ENCODE data around the gene MAP3K15. TPM values are rescaled to one million over a fixed set of nuclear protein-coding genes. Genes with fewer than 3 reads are reported as not detected.

The MAP3K15 gene
- total RNA-seq, 1 experiment from 2014 or later, result 3.8 TPM

DNA sequence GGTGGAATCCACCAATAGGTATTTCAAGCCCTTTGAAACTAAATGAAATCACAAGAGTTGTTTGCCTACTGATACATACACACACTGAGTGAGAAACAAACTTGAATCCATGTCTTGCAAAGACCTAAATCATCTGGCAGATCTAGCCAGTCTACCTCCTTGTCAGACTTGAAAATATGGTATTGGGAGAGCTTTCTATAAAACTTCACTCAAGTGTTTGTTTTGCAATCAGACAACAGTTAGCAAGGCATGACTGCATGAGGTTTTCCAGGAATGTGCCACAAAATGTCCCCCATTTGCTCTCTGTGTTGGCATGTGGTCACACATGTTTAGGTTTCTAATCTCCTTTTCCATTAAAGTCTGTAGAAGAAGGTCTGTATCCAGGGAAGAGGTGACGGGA, 52.4 kb downstream of the MAP3K15 start:
- no peaks in the 10 kb centered on the region for H3K4me1 Mint-ChIP-seq
- H3K27me3 Mint-ChIP-seq (ENCODE audit: low read depth), result no peaks in the 10 kb centered on the region
- no peak overlapping the region for H3K4me3 Mint-ChIP-seq
- H3K36me3 Mint-ChIP-seq, result no peaks in the 10 kb centered on the region
- CTCF ChIA-PET, result interaction anchor here (0.6 kb wide), 1 partner anchor 81 kb away, joined by 3 read pairs; no protein-coding TSS in a partner anchor
- ATAC-seq (no peak), DNase-seq (ENCODE audit: low spot score) (no peak)
- POLR2A ChIA-PET, result no interaction called here
- no peaks in the 10 kb centered on the region for H3K9me3 Mint-ChIP-seq
- no peak overlapping the region for H3K27ac Mint-ChIP-seq
- TF ChIP-seq SMAD3 (CRISPR knock-in tag; IDR thresholded peaks at IDR 0.05; ENCODE audit: borderline replicate concordance), result no peak

DNA sequence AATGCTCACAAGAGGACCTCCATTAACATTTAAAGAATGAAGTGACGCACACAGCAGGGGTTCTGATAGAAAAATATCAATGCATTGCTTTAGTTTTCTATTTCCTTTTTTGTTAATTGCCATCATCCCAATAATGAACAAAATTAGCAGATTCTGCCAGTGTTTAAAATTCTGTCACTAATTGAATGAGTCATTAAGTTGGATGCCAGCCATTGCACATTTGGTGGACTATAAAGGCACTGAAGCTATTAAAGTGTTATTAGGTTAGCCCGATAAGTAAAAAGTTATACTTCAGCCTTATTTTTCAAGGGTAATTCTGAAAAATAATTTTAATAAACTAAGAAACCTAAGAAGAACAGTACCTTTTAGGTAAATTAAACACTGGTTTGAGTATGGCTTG, 53.1 kb downstream of the MAP3K15 start:
- POLR2A ChIA-PET, result no interaction called here
- no peaks in the 10 kb centered on the region for H3K9me3 Mint-ChIP-seq

More for the DNA sequence above, 53.1 kb downstream of the MAP3K15 start:
- Mint-ChIP-seq H3K27me3 (ENCODE audit: low read depth) (no peaks in the 10 kb centered on the region), H3K4me3 (no peak overlapping the region), H3K4me1 (no peaks in the 10 kb centered on the region), H3K27ac (no peak overlapping the region), H3K36me3 (no peaks in the 10 kb centered on the region)
- ATAC-seq (no peak), DNase-seq (ENCODE audit: low spot score) (no peak)
- TF ChIP-seq, protein P1, sequence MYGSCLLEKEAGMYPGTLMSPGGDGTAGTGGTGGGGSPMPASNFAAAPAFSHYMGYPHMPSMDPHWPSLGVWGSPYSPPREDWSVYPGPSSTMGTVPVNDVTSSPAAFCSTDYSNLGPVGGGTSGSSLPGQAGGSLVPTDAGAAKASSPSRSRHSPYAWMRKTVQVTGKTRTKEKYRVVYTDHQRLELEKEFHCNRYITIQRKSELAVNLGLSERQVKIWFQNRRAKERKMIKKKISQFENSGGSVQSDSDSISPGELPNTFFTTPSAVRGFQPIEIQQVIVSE (CRISPR knock-in tag; IDR thresholded peaks at IDR 0.05; ENCODE audit: borderline replicate concordance), result no peak
- no peak for TF ChIP-seq NFE2L1 (CRISPR knock-in tag; IDR thresholded peaks at IDR 0.05)
- no peak for TF ChIP-seq ESRRA (CRISPR knock-in tag; IDR thresholded peaks at IDR 0.05; ENCODE audit: borderline replicate concordance)
- TF ChIP-seq CREB1 (CRISPR knock-in tag; IDR thresholded peaks at IDR 0.05), result no peak
- TF ChIP-seq NR2C2 (CRISPR knock-in tag; IDR thresholded peaks at IDR 0.05), result no peak
- TF ChIP-seq ATF1 (CRISPR knock-in tag; IDR thresholded peaks at IDR 0.05), result no peak
- TF ChIP-seq, protein P2, sequence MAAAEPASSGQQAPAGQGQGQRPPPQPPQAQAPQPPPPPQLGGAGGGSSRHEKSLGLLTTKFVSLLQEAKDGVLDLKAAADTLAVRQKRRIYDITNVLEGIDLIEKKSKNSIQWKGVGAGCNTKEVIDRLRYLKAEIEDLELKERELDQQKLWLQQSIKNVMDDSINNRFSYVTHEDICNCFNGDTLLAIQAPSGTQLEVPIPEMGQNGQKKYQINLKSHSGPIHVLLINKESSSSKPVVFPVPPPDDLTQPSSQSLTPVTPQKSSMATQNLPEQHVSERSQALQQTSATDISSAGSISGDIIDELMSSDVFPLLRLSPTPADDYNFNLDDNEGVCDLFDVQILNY (CRISPR knock-in tag; IDR thresholded peaks at IDR 0.05), result no peak
- no peak for TF ChIP-seq ZNF317 (CRISPR knock-in tag; IDR thresholded peaks at IDR 0.05; ENCODE audit: borderline replicate concordance, low read depth)
- TF ChIP-seq, protein P3, sequence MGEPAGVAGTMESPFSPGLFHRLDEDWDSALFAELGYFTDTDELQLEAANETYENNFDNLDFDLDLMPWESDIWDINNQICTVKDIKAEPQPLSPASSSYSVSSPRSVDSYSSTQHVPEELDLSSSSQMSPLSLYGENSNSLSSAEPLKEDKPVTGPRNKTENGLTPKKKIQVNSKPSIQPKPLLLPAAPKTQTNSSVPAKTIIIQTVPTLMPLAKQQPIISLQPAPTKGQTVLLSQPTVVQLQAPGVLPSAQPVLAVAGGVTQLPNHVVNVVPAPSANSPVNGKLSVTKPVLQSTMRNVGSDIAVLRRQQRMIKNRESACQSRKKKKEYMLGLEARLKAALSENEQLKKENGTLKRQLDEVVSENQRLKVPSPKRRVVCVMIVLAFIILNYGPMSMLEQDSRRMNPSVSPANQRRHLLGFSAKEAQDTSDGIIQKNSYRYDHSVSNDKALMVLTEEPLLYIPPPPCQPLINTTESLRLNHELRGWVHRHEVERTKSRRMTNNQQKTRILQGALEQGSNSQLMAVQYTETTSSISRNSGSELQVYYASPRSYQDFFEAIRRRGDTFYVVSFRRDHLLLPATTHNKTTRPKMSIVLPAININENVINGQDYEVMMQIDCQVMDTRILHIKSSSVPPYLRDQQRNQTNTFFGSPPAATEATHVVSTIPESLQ (CRISPR knock-in tag; IDR thresholded peaks at IDR 0.05), result no peak
- TF ChIP-seq GTF2I (CRISPR knock-in tag; conservative IDR thresholded peaks at IDR 0.05), result no peak
- no peak for TF ChIP-seq FOXK1 (CRISPR knock-in tag; IDR thresholded peaks at IDR 0.05)
- TF ChIP-seq, protein P4, sequence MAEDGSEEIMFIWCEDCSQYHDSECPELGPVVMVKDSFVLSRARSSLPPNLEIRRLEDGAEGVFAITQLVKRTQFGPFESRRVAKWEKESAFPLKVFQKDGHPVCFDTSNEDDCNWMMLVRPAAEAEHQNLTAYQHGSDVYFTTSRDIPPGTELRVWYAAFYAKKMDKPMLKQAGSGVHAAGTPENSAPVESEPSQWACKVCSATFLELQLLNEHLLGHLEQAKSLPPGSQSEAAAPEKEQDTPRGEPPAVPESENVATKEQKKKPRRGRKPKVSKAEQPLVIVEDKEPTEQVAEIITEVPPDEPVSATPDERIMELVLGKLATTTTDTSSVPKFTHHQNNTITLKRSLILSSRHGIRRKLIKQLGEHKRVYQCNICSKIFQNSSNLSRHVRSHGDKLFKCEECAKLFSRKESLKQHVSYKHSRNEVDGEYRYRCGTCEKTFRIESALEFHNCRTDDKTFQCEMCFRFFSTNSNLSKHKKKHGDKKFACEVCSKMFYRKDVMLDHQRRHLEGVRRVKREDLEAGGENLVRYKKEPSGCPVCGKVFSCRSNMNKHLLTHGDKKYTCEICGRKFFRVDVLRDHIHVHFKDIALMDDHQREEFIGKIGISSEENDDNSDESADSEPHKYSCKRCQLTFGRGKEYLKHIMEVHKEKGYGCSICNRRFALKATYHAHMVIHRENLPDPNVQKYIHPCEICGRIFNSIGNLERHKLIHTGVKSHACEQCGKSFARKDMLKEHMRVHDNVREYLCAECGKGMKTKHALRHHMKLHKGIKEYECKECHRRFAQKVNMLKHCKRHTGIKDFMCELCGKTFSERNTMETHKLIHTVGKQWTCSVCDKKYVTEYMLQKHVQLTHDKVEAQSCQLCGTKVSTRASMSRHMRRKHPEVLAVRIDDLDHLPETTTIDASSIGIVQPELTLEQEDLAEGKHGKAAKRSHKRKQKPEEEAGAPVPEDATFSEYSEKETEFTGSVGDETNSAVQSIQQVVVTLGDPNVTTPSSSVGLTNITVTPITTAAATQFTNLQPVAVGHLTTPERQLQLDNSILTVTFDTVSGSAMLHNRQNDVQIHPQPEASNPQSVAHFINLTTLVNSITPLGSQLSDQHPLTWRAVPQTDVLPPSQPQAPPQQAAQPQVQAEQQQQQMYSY (CRISPR knock-in tag; IDR thresholded peaks at IDR 0.05), result no peak
- TF ChIP-seq ZNF138 (CRISPR knock-in tag; conservative IDR thresholded peaks at IDR 0.05), result no peak
- TF ChIP-seq, protein P5, sequence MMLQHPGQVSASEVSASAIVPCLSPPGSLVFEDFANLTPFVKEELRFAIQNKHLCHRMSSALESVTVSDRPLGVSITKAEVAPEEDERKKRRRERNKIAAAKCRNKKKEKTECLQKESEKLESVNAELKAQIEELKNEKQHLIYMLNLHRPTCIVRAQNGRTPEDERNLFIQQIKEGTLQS (CRISPR knock-in tag; conservative IDR thresholded peaks at IDR 0.05), result no peak
- TF ChIP-seq PRRX2 (CRISPR knock-in tag; IDR thresholded peaks at IDR 0.05), result no peak
- no peak for TF ChIP-seq ZNF263 (CRISPR knock-in tag; IDR thresholded peaks at IDR 0.05; ENCODE audit: low read depth)
- TF ChIP-seq NFATC4 (CRISPR knock-in tag; IDR thresholded peaks at IDR 0.05), result no peak
- no peak for TF ChIP-seq HMGA2 (CRISPR knock-in tag; IDR thresholded peaks at IDR 0.05)
- TF ChIP-seq ZNF219 (CRISPR knock-in tag; IDR thresholded peaks at IDR 0.05; ENCODE audit: borderline replicate concordance), result no peak
- TF ChIP-seq, protein P6, sequence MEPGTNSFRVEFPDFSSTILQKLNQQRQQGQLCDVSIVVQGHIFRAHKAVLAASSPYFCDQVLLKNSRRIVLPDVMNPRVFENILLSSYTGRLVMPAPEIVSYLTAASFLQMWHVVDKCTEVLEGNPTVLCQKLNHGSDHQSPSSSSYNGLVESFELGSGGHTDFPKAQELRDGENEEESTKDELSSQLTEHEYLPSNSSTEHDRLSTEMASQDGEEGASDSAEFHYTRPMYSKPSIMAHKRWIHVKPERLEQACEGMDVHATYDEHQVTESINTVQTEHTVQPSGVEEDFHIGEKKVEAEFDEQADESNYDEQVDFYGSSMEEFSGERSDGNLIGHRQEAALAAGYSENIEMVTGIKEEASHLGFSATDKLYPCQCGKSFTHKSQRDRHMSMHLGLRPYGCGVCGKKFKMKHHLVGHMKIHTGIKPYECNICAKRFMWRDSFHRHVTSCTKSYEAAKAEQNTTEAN (CRISPR knock-in tag; IDR thresholded peaks at IDR 0.05), result no peak
- CTCF ChIA-PET, result interaction anchor here (1.6 kb wide), 1 partner anchor 80 kb away, joined by 5 read pairs; no protein-coding TSS in a partner anchor

All from WTC11 (cell line).